ENCODE data around the gene KRT8. TPM values are rescaled to one million over a fixed set of nuclear protein-coding genes. Genes with fewer than 3 reads are reported as not detected.
A peak's percentile ranks its signal among the peaks of the same experiment; 100 is the strongest.

KRT8 gene
- total RNA-seq, 2 donors from 2014 or later = 182 to 536 TPM

- H3K27me3 ChIP-seq (replicated peaks; ENCODE audit: insufficient read depth) = no peaks in the 10 kb centered on the region
- no peaks in the 10 kb centered on the region for H3K36me3 ChIP-seq
- H3K27ac ChIP-seq = peak overlapping the region in 1 of 2 donors; percentile 16
- 49% methylated on average over 3 of the region's 3 CpGs for WGBS
- no peaks in the 10 kb centered on the region for H3K4me1 ChIP-seq (replicated peaks)
- H3K4me3 ChIP-seq = no peak overlapping the region
- intact Hi-C loops (cut with DNase I) = no loop called here
- no peaks in the 10 kb centered on the region for H3K9me3 ChIP-seq
- no peak for DNase-seq (ENCODE audit: low spot score)
- TF ChIP-seq POLR2AphosphoS5 (IDR thresholded peaks at IDR 0.05) = no peak
- TF ChIP-seq POLR2A (IDR thresholded peaks at IDR 0.05) = no peak
- no peak for TF ChIP-seq CTCF (IDR thresholded peaks at IDR 0.05)
Observed at GRCh38 chr12:52877242-52877641, 27.6 kb downstream of the KRT8 start.

GRCh38 chr12:52876372-52876771 lies 28.5 kb downstream of the KRT8 start:
- no peaks in the 10 kb centered on the region for H3K27me3 ChIP-seq (replicated peaks; ENCODE audit: insufficient read depth)
- intact Hi-C loops (cut with DNase I) = no loop called here
- H3K36me3 ChIP-seq = no peaks in the 10 kb centered on the region
- no peaks in the 10 kb centered on the region for H3K4me1 ChIP-seq (replicated peaks)
- H3K27ac ChIP-seq = peak overlapping the region in 1 of 2 donors; percentile 32
- peak; percentile 93 for DNase-seq (ENCODE audit: low spot score)
- no peaks in the 10 kb centered on the region for H3K9me3 ChIP-seq
- no peak overlapping the region for H3K4me3 ChIP-seq
- 42% methylated on average over 7 of the region's 7 CpGs for WGBS
- TF ChIP-seq CTCF (IDR thresholded peaks at IDR 0.05) (no peak), POLR2A (IDR thresholded peaks at IDR 0.05) (peak; percentile 38), POLR2AphosphoS5 (IDR thresholded peaks at IDR 0.05) (peak; percentile 92)

- TF ChIP-seq POLR2AphosphoS5 (IDR thresholded peaks at IDR 0.05) = no peak
- no peak for TF ChIP-seq CTCF (IDR thresholded peaks at IDR 0.05)
- TF ChIP-seq POLR2A (IDR thresholded peaks at IDR 0.05) = peak; percentile 9
- 72% methylated on average over 10 of the region's 10 CpGs for WGBS
Observed at GRCh38 chr12:52874573-52875435, 30.1 kb downstream of the KRT8 start.

GRCh38 chr12:52873832-52874572 lies 30.9 kb downstream of the KRT8 start:
- 3% methylated on average over 34 of the region's 55 CpGs for WGBS
- peak; percentile 89 for DNase-seq (ENCODE audit: low spot score)
- intact Hi-C loops (cut with DNase I) = loop anchor here (5.0 kb wide), 1 partner anchor 502 kb away; no protein-coding TSS in a partner anchor
- TF ChIP-seq POLR2A (IDR thresholded peaks at IDR 0.05) (no peak), CTCF (IDR thresholded peaks at IDR 0.05) (no peak), POLR2AphosphoS5 (IDR thresholded peaks at IDR 0.05) (peak; percentile 43)
- Histone ChIP-seq H3K27ac (peak overlapping the region; percentile 72 to 73), H3K4me3 (peak overlapping the region; percentile 19 to 32), H3K9me3 (no peaks in the 10 kb centered on the region), H3K36me3 (no peaks in the 10 kb centered on the region), H3K4me1 (replicated peaks) (no peaks in the 10 kb centered on the region), H3K27me3 (replicated peaks; ENCODE audit: insufficient read depth) (no peaks in the 10 kb centered on the region)

More at GRCh38 chr12:52874573-52875435, 30.1 kb downstream of the KRT8 start:
- H3K27ac ChIP-seq = peak overlapping the region; percentile 15 to 57
- H3K27me3 ChIP-seq (replicated peaks; ENCODE audit: insufficient read depth) = no peaks in the 10 kb centered on the region
- intact Hi-C loops (cut with DNase I) = loop anchor here (5.0 kb wide), 1 partner anchor 503 kb away; no protein-coding TSS in a partner anchor
- H3K4me3 ChIP-seq = peak overlapping the region; percentile 19 to 32
- DNase-seq (ENCODE audit: low spot score) = no peak
- no peaks in the 10 kb centered on the region for H3K4me1 ChIP-seq (replicated peaks)
- H3K36me3 ChIP-seq = no peaks in the 10 kb centered on the region
- no peaks in the 10 kb centered on the region for H3K9me3 ChIP-seq

Measured in prostate gland (tissue), 2 donors.